Activated T-cell treated with anti-CD3 and anti-CD28 coated beads for 1 hour (primary cell): ENCODE measurements around the gene C5.

Experiments
- DNase-seq: peaks from one replicate; pipeline ENCODE4 v3.0.0-alpha.2; 2020; ENCODE audit warnings: low read depth

The C5 gene

DNA sequence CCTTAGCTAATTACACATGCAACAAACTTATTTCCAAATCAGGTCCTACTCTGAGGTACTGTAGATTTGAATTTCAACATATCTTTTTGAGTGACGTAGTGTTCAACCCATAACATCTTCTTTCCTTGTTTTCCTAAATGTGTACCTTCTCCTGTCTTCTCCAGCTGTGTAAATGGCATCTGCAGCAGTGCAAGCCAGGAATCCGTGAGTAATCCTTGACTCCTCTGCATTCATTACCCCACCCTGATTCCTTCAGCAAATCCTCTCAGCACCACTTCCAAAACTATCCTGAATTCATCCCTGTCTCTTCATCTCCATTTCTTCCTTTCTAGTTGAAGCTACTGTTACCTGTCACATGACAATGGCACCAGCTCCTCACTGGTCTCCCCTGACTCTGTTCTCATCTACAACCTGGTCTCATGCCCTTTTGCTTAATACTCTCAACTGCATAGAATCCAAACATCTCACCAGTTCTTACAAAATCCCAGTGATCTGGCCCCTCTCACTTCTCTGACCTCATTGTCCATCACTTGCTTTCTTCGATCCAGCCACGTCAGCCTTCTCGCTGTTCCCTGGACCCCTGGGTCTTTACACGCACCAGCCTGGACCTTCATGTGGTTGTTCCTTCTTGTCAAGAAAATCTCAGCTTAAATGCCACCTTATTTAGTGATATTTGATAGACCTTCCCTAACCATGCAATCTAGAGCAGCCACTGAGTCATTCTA is 108.9 kb downstream of the C5 start:
- no peak for DNase-seq

DNA sequence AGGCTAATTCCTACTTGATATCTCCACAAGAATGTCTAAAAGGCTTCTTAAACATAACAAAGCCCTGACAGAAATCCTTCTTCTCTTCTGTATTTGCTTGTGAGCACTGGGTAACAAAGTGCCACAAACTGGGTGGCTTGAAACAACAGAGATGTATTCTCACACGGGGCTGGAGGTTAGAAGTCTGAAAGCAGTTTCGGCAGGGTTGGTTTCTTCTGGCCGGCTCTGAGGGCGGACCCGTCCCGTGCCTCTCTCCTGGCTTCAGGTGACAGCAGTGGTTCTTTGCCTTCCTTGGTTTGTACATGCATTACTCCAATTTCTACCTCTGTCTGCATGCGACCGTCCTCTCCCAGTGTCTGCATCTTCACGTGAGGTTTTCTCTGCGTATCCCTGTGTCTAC is 109.5 kb downstream of the C5 start:
- DNase-seq, result no peak

DNA sequence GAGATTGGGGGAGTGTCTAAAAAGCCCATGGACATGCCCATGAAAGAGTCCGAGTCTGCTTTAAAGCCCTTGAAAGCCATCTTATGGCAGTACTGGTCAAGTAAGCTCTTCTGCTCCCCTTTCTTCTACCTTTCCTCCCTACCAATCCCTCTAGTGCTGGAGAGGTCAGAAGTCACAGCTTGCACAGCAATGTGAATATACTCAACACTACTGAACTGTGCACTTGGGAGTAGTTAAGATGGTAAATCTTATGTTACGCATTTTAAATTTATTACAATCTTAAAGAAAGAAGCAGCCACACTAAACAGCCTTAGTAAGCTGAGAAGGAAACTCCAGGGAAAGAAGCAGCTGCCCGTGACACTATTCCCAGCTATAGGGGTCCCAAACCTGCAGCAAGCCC is 111.2 kb downstream of the C5 start:
- no peak for DNase-seq

DNA sequence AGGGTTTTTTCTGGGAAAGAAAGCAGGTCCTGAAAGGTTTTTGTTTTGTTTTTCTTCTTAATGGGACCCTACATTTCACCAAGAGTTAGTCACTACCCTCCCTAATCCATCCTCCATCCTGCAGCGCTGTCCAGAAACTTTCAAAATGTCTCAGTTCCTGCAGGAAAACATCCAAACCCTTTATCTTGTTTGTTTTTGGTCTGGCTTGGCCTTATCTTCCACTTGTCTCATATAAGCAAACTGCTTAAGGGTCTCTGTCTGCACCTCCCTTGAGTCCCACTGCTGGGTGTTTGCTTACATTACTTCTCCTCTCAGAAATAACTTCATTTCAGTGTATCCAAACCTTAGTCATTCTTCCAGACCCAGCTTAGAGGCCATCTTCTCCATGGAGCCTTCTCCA is 112.5 kb downstream of the C5 start:
- no peak for DNase-seq

DNA sequence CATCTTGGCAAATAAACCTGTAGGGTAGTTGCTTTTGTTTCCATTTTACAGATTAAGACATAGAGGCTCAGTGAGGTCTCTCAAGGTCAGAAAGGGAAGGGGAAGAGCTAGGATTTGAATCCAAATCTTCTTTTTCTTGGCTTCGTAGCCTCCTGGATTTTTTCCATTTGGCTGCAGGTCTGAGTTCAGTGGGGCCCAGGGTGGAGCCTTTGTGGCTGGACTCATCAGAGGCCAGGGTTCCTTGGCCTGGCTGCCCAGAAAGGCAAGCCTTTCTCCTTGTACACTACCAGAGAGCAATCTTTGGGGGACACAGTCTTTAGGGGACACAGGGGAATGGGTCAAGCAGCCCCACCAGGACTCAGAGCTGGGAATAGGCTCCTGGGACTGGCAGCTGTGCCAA is 112.9 kb downstream of the C5 start:
- DNase-seq, result no peak

DNA sequence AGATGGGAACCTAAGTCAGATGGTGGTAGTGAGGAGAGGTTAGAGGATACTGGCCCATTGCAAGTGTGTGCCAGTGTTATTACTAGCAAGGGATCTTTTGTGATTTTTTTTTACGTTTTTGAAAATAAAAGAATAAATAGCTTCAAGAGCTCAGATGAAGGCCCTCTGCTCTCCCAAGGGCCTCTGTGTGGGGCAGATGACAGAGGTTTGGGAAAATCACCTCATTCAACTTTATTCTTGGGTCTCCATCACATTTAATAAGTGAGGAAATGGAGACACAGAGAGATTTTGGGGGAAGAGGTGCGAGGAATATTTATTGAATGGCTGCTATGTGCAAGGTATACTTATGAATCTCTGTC is 113.3 kb downstream of the C5 start:
- DNase-seq, result no peak

DNA sequence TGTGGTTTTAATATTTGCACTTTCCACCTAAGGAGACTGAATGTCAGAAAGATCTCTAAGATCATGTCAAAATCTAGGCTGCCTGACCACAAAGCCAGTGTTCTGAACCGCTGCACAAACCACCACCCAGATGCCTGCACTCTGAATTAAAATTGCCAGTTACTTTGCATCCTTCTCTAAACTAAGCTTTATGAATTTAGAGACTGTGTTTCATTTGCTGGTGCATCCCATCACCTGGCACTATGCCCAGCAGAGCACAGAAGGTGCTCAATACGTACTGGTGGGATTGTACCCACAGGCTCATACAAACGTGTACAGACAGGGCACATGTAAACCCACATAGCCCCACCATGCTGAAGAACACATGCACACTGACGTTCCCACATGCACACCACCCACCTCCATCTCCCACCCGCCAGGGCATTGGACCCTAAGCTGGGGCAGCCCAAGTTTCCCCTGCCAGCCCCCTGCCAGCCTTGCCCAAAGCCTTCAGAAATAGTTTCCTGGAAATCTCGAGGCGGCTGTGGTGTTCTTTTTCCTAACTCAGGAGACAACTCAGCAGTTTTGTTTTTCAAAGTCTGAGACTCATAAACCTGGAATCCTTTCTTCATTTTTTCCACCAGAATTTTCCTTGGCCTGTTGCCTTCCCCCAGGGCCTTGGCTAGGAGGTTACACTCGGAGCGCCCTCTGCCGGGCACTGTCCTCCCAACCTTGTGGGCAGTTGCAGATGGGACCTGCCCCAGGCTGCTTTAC is 113.9 kb downstream of the C5 start:
- DNase-seq, result peak; percentile 91

DNA sequence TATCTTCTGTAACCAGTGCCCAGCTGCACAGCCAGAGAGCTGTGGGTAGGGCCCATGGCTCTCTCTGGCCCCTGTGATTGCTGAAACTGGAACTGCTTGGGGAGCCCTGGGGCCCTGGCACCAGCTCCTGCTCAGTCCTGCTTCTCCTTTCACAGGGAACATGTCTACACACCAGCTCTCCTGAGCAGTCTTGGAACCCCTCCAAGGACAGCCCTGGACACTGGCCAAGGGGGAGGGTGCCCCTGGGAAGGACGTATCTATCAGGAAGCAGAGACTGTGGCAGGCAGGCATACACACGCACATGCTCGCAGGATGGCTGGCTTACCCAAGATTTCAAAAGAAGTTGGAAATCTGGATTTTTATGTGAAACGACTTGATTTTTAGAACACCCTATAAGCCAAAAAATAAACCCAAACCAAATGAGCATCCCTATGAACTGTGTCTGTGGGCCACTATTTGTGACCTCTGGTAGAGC is 114.7 kb downstream of the C5 start:
- no peak for DNase-seq

DNA sequence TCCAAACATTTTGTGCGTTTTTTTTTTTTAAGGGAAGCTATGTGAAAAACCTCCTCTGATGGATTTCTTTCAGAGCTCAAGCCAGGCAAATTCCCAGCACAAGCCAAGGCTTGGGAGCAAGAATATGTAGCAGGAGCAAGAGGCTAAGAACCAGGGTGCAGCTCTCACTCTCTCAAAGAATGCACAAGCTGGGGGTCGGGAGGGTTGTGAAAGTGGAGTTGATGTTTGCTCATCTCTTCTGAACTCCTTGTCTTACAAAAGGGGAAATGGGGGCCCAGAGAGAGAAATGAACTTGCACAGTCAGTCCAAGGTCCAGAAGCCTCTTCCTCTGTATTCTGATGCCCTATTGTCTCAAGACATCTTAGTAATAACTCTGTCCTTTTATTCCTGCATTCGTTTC is 115.8 kb downstream of the C5 start:
- DNase-seq, result no peak

DNA sequence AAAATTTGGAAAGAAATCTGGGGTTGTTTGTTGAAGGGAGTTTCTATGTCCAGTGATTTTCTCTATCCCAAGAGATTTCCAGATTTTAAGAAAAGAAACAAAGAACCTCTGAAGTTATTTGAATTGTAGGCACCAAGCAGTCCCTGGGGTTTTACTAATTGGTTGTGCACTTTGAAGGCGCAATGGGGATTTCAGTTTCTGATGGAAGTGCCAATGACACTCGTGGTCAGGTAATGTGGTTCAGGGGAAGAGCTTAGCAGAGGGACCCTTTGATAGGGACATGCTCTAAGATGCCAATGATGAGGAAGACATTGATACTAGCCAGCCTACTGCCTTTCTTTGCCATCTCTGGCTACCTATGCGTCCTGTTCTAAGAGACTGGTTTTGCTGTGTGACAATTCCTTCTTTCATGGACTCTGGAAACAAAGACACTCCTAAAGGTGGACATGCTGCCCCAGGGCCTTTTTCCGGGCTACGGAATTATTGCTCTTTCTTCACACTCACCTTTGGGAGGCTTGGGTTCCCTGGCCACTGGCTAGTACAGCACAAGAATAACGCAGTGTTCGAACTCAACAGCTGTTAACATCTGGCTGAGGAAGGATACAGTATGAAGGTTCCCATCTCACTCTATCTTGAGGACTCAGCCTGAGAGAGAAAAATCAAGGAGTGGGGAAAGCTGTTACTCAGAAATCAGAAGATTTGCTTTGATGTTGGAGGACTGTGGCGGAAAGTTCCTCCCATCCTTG is 116.6 kb downstream of the C5 start:
- no peak for DNase-seq

DNA sequence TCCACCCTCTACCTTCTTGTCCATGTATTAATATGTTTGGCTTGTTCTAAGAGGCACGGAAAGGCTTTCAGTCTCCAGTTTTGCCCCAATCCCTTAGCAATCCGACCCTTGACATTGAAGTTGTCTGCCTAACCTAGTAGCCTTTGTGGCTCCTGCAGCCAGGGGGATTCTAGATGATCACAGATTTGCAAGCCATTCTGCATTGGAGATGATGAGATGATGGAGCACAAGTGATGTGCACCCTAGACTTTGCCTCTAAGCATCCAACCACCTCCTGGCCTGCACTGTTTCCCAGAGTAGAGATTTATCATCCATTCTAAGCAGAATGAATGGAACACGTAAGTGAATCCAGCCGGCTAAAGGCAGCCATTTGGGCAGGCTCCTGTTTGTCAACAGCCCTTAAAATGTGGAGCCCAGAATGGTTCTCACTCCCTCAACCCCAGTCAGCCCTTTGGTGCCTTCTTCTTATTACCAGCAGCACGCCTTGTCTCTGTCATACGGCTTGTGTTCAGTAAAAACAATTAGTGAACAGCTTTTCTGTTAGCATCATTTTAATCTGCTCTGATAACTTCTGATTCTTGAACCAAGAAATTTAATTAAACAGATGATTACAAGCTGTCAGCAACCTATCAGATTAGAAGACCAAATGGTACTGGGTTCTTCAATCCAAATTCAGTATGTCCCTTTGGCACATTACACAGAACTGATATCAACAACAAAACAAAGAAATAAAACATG is 117.8 kb downstream of the C5 start:
- DNase-seq, result no peak

DNA sequence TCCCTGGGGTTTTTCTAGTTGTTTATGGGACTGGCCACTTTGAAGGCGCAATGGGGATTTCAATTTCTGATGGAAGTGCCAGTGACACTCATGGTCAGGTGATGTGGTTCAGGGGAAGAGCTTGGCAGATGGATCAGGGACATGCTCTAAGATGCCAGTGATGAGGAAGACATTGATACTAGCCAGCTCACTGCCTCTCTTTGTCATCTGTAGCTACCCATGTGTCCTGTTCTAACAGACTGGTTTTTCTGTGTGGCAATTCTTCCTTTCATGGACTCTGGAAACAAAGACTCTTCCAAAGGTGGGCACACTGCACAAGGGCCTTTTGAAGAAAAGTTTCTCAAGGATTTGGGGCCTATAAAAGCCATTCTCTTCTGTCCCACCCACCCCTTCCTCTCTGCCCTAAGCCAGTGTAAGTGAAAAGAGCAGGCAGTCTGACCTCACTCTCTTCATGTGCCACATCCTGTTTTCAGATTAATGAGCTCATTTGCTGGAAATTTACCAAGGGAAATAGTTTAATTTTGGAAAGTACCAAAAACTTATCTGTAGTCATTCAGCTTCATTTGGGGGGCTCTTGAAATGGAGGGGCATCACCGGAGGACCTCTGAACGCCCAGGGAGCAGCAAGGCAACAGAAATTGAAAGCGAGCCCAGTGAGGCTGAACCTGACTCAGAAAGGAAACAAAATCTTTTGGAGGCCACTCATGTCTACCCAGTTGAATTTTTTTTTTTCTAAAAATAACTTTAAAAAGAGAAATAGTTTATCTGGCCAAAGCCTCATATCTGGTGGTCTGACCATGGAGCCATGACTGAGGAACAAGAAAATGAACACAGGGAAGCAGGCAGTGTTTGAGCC is 118.6 kb downstream of the C5 start:
- DNase-seq, result no peak

DNA sequence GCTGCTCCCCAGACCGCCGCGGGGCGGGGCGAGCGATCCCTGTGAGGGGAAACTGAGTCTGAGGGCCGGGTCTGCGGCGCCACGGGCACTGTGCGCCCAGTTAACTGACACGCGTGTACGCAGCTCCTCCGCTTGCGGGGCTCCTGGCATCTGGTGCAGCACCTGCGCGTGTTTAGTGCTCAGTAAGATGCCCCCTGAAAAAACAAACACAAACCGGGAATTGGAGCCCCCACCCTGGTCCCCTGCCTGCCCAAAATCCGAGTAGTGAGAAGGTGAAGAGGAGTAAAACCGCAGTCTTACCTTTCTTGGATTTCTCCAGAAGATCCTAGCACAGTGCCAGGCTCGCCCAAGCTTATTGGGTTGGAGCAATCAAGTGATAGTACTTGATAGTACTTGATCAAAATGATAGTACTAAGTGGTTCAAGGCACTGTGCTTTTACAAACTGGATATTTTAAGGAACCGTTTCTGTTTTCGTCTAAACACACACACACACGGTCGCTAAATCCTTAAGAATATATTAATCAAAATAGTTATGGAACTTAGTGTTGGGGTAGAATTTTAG is 120.8 kb downstream of the C5 start:
- DNase-seq, result no peak

DNA sequence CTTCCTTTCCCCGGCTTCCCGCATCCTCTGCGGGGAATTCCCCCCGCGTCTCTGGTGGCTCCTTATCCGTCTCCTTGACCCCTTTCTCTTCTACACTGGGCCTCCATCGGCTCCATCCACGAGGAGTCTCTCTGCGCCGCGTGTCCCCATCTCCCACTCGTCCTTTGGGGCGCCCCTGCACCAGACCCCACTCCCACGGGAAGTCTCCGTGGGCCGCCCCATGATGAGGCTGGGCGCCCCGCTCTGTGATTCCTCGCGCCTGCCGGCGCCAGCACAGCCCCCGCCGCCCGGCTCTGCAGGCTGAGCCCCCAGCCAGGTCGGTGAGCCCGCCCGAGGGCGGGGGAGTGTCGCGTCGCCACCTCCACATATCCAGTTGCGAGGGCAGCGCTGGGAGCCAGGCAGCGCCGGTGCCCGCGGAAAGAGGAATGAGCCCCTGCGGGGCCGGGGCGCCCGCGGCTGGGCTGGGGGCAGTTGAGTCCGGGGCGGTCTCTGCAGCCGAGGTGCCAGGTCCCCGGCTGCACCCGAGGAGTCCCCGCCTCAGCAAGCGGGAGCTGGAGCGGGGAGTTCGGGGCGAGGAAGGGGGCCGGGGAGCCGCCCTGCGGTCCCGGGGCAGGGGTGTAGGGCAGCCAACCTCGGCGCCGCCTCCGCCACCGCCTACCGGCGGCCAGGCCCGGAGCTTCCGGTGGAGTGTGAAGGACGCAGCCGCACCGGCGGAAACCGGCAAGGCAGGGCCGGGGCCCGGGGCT is 121.4 kb downstream of the C5 start:
- DNase-seq, result peak; percentile 33

DNA sequence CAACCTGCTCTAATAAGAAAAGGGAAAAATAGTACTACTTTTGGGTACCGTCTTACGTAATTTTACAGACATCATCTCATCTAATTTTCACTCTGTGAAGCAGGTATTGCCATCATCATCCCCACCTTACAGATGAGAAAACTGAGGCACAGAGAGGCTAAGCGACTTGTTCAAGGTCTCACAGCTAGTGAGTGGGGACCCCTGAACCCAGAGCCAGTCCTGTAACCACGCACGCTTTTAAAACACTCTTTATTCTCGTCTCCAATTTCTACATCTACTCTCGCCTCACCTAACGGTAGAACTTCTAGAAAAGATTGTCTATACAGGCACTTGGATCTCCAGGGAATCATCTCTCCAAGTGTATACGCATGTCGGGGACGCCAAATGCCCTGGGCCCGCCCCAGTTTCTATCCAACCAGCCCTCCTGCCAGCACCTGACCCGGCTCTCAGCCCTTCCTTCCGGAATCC is 122.0 kb downstream of the C5 start:
- DNase-seq, result no peak

DNA sequence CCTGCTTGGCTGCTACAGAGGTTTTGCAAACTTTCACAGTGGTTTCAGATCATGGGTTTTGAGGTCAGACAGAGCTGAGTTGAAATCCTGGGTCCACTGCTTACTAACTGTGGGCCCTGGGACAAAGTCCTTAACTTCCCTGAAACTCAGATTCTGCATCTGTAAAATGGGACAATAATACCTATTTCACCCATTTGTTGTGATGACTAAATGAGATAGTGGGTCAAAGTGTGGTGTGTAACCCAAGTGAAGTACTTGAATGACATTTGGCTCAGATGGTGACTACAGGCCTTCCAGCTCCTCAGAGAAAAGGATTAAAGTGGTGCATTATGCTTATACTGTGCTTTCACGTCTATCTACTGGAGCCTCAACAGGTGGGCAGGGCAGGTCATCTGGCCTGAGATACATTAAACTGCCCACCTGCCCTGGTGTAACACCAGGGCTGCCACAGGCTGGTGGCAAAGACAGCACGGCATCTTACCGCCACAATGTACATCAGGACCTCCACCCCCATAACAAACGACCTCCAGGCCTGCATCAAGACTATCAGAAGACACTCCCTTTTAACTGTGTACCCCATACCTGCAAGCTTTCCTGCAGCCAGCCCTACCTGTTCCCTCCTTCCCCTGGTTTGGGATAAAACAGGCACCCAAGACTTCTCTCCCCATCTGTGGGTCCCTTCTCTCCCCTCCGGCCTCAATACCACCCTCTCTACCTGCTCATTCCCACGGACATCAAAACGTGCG is 122.6 kb downstream of the C5 start:
- no peak for DNase-seq

DNA sequence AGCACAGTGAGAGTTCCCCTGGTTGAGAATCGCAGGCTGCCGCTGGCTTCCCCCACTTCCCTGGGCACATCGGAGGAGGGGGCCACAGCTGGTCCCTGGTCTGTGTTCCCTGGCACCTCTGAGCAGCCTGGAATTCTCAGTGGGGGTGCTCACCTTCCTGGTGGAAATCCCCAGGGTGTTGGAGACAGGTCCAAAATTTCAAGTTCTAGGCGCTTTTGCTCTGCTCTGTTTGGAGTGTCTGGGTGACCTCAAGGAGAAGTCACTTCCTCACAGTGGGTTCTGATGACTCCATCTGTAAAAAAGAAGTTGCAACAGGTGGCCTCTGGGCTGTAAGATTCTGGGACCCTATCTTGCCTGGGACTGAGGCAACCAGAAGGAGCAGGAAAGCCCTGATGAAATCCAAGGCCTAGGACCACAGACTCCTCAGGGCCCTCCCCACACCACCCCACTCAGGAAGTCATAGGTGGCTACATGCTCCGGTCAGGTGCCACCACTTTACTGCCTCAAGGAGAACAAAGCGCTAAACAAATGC is 123.6 kb downstream of the C5 start, which contains the start of gene TRAF1:
TRAF1 (minus strand) TSS at position 400 of the 532 bp plus-strand sequence. CDS start 721 bp downstream, outside the sequence.
- DNase-seq, result peak; percentile 23

DNA sequence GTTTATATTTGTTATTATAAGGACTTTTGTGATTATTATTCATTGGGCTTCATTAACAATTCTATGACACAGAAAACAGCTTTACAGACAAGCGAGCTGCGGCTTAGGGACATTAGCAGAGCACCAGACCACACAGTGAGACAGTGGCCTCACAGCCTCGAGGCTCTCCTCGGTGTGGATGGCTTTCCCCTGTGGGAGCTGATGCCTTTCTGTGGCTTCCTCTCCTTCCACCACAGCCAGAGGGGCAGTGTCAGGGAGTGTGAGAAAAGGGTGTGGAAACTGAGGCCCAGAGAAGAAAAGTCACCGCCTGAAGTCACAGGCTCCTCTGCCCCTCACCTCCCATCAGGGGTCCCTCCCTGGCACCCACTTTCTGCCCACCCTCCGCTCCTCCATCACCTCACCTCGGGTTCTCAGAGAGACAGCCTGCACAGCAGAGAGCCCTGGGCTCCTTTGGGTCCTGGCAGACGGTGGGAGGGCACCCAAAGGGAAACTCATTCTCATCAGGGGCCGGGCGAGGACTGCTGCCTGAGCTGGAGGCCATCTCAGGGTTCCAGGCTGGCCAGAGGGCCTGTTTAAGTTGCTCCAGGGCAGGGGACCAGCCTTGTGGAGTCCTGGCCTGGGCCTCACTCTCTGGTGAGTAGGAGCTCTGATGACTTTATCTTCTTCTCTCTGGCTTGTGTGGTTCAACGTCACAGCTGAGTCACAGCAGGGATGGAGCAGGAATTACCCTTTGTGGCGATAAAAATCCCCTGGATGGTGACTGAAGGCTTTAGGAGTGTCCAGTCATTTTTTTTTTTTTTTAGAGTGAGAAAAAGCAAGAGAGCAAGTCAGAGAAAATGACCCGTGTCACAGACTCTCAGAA is 124.3 kb downstream of the C5 start:
- DNase-seq, result peak; percentile 64
